ENCODE measurements around the gene PDIA5. TPM values are rescaled to one million over a fixed set of nuclear protein-coding genes. Genes with fewer than 3 reads are reported as not detected.

Gene PDIA5
- polyA plus RNA-seq, 1 donor from 2014 or later = 1.4 TPM

- TF ChIP-seq EP300 (conservative IDR thresholded peaks at IDR 0.05; ENCODE audit: poor library complexity, severe bottlenecking) (no peak), CTCF (IDR thresholded peaks at IDR 0.05; ENCODE audit: poor library complexity, severe bottlenecking) (no peak), MXI1 (conservative IDR thresholded peaks at IDR 0.05; ENCODE audit: poor library complexity, severe bottlenecking) (no peak), RAD21 (conservative IDR thresholded peaks at IDR 0.05) (no peak), POLR2AphosphoS5 (IDR thresholded peaks at IDR 0.05) (no peak)
- H3K27ac ChIP-seq (ENCODE audit: low read length) = no peak overlapping the region
- no peaks in the 10 kb centered on the region for H3K36me3 ChIP-seq (ENCODE audit: insufficient read depth, low read length)
Measured at GRCh38 chr3:123141276-123141675, 74.5 kb downstream of the PDIA5 start.

GRCh38 chr3:123143669-123144411 is 77.0 kb downstream of the PDIA5 start:
- no peaks in the 10 kb centered on the region for H3K36me3 ChIP-seq (ENCODE audit: insufficient read depth, low read length)
- H2AFZ ChIP-seq (ENCODE audit: low read depth, low read length) = no peak overlapping the region
- TF ChIP-seq SMC3 (conservative IDR thresholded peaks at IDR 0.05; ENCODE audit: poor library complexity) (no peak), TAF1 (IDR thresholded peaks at IDR 0.05; ENCODE audit: low read depth) (no peak), EP300 (conservative IDR thresholded peaks at IDR 0.05; ENCODE audit: poor library complexity, severe bottlenecking) (peak; percentile 24), EZH2 (IDR thresholded peaks at IDR 0.05; ENCODE audit: borderline replicate concordance, insufficient read depth, low read length, poor library complexity, severe bottlenecking) (no peak), MXI1 (conservative IDR thresholded peaks at IDR 0.05; ENCODE audit: poor library complexity, severe bottlenecking) (no peak), REST (IDR thresholded peaks at IDR 0.05; ENCODE audit: borderline replicate concordance) (peak; percentile 33), RAD21 (conservative IDR thresholded peaks at IDR 0.05) (no peak), POLR2AphosphoS5 (IDR thresholded peaks at IDR 0.05) (peak; percentile 58), CTCF (IDR thresholded peaks at IDR 0.05; ENCODE audit: poor library complexity, severe bottlenecking) (no peak)
- H3F3A ChIP-seq (ENCODE audit: insufficient read depth, low read length, poor library complexity, severe bottlenecking) = no peaks in the 10 kb centered on the region
- H4K20me1 ChIP-seq (ENCODE audit: insufficient read depth) = no peaks in the 10 kb centered on the region
- H3K27ac ChIP-seq (ENCODE audit: low read length) = peak overlapping the region; percentile 12
- H3K9me3 ChIP-seq (ENCODE audit: low read length) = no peaks in the 10 kb centered on the region
- H3K4me2 ChIP-seq (ENCODE audit: low read length) = peak overlapping the region; percentile 55
- H3K79me2 ChIP-seq (replicated peaks; ENCODE audit: insufficient read depth, low read length) = no peaks in the 10 kb centered on the region
- H3K27me3 ChIP-seq (ENCODE audit: insufficient read depth, low read depth, low read length) = no peaks in the 10 kb centered on the region
- H3K9me2 ChIP-seq (ENCODE audit: insufficient read depth, low read length) = no peaks in the 10 kb centered on the region
- no peak overlapping the region for H3K9ac ChIP-seq (ENCODE audit: low read length)
- H3K4me3 ChIP-seq (ENCODE audit: low read length) = peak overlapping the region; percentile 40

More at GRCh38 chr3:123141276-123141675, 74.5 kb downstream of the PDIA5 start:
- H3K4me3 ChIP-seq (ENCODE audit: low read length) = no peak overlapping the region
- H3K4me2 ChIP-seq (ENCODE audit: low read length) = no peak overlapping the region
- no peaks in the 10 kb centered on the region for H3K79me2 ChIP-seq (replicated peaks; ENCODE audit: insufficient read depth, low read length)
- H3F3A ChIP-seq (ENCODE audit: insufficient read depth, low read length, poor library complexity, severe bottlenecking) = no peaks in the 10 kb centered on the region
- H3K9ac ChIP-seq (ENCODE audit: low read length) = no peak overlapping the region
- H4K20me1 ChIP-seq (ENCODE audit: insufficient read depth) = no peaks in the 10 kb centered on the region
- no peaks in the 10 kb centered on the region for H3K27me3 ChIP-seq (ENCODE audit: insufficient read depth, low read depth, low read length)
- no peaks in the 10 kb centered on the region for H3K9me3 ChIP-seq (ENCODE audit: low read length)
- no peak overlapping the region for H2AFZ ChIP-seq (ENCODE audit: low read depth, low read length)
- no peaks in the 10 kb centered on the region for H3K9me2 ChIP-seq (ENCODE audit: insufficient read depth, low read length)
